A375 (cell line): ENCODE measurements around the gene PRDM11. TPM values are rescaled to one million over a fixed set of nuclear protein-coding genes. Genes with fewer than 3 reads are reported as not detected.

Experiments
- total RNA-seq: library from RNA; depleted of rRNA; stranded (reverse); fragments of >200 nt; shearing (Covaris generic); gene quantifications from 2 replicates; pipeline ENCODE4 v1.2.3, GENCODE V29; 2014; rRNA removed

The PRDM11 gene
- total RNA-seq: 2.9 and 5.8 TPM in 2 replicates

GRCh38 chr11:45146072-45147016, at the start of gene PRDM11:
TSS of gene PRDM11 (plus strand) at chr11:45146639. CDS start at chr11:45181767, 35,128 bp downstream.

Other genes starting within 250 kb of the PRDM11 start
- gene TP53I11, start 195.8 kb upstream of the PRDM11 start, total RNA-seq: 0.60 and 2.1 TPM in 2 replicates
- gene SYT13, start 139.7 kb downstream of the PRDM11 start, total RNA-seq: not detected in 2 replicates